ENCODE results near the gene NR2C2. TPM values are rescaled to one million over a fixed set of nuclear protein-coding genes. Genes with fewer than 3 reads are reported as not detected.

The NR2C2 gene
- total and polyA plus RNA-seq, 4 donors: 3.3 to 21.8 (median 14.5) TPM

DNA sequence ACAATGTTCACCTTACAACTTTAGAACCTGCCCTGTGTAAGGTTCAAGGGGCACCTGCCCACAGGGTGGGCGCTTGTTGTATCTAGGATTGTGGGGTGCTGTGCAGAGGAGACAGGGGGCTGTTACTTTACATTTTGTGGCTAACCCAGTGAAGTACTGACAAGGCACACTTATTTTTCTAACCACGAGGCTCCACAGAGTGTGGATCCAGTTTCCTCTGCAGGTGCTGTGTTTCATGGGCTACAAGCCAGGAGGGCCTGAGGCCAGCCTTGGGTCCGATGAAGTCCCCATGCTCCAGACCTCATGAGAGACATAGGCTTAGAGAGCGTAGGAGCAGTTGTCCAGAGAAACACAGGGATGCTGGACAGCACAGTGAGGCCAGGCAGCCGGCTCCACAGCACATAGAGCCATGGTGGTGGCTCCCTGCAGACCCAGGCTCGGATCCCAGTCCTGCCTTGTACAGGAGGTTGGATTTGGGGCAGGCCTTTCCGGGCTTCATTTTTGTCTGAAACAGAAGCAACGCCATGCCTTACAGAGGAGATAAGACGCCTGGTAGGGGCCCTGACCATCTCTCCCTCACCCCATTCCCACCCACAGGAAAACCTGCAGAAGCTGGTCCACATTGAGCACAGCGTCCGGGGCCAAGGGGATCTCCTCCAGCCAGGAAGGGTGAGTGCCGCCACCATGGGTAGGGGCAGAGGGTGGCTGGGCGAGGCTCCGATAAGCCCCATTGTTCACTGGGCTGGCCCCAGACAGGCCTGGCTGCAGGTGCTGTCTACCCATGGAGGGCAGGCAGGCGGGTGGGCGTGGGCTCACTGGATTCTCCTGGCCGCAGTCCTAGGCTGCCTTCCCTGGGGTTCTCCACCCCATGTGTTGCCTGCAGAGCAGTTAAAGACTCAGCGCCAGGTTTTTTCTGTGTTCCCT lies 40.1 kb upstream of the NR2C2 start:
- 85% methylated on average over 18 of the region's 18 CpGs for whole genome bisulfite sequencing
- Histone ChIP-seq H3K4me1 (ENCODE audit: control insufficient read depth in 4 of 4, insufficient read depth in 4 of 4, low read length in 3 of 4) (peaks cover 0 to 7% (median 3%) of the 10 kb centered on the region in 4 donors), H3K27ac (ENCODE audit: low read depth in 1 of 2, low read length in 2 of 2) (no peak overlapping the region), H3K4me3 (ENCODE audit: low read depth in 1 of 3, low read length in 3 of 3) (no peak overlapping the region), H3K27me3 (ENCODE audit: control insufficient read depth in 4 of 4, insufficient read depth in 4 of 4, low read length in 3 of 4) (no peaks in the 10 kb centered on the region), H3K9ac (ENCODE audit: low read depth in 1 of 2, low read length in 2 of 2) (no peak overlapping the region), H3K36me3 (ENCODE audit: control insufficient read depth in 4 of 4, insufficient read depth in 3 of 4, low read depth in 1 of 4, low read length in 3 of 4) (no peaks in the 10 kb centered on the region), H3K9me3 (ENCODE audit: control insufficient read depth in 4 of 4, low read length in 3 of 4) (peaks cover 0 to 5% (median 0%) of the 10 kb centered on the region in 4 donors)
- TF ChIP-seq, protein P1, sequence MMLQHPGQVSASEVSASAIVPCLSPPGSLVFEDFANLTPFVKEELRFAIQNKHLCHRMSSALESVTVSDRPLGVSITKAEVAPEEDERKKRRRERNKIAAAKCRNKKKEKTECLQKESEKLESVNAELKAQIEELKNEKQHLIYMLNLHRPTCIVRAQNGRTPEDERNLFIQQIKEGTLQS (IDR thresholded peaks at IDR 0.05): no peak
- TF ChIP-seq EGR1 (IDR thresholded peaks at IDR 0.05; ENCODE audit: low read depth in 2 of 2): no peak
- no peak for TF ChIP-seq JUND (IDR thresholded peaks at IDR 0.05)
- TF ChIP-seq, protein P2, sequence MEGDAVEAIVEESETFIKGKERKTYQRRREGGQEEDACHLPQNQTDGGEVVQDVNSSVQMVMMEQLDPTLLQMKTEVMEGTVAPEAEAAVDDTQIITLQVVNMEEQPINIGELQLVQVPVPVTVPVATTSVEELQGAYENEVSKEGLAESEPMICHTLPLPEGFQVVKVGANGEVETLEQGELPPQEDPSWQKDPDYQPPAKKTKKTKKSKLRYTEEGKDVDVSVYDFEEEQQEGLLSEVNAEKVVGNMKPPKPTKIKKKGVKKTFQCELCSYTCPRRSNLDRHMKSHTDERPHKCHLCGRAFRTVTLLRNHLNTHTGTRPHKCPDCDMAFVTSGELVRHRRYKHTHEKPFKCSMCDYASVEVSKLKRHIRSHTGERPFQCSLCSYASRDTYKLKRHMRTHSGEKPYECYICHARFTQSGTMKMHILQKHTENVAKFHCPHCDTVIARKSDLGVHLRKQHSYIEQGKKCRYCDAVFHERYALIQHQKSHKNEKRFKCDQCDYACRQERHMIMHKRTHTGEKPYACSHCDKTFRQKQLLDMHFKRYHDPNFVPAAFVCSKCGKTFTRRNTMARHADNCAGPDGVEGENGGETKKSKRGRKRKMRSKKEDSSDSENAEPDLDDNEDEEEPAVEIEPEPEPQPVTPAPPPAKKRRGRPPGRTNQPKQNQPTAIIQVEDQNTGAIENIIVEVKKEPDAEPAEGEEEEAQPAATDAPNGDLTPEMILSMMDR (IDR thresholded peaks at IDR 0.05; ENCODE audit: low read depth, low read length, missing input control): no peak
- TF ChIP-seq, protein P3, sequence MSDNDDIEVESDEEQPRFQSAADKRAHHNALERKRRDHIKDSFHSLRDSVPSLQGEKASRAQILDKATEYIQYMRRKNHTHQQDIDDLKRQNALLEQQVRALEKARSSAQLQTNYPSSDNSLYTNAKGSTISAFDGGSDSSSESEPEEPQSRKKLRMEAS (IDR thresholded peaks at IDR 0.05): no peak
- no peak for TF ChIP-seq FOXA1 (IDR thresholded peaks at IDR 0.05)
- DNase-seq (ENCODE audit: low spot score): no peak

DNA sequence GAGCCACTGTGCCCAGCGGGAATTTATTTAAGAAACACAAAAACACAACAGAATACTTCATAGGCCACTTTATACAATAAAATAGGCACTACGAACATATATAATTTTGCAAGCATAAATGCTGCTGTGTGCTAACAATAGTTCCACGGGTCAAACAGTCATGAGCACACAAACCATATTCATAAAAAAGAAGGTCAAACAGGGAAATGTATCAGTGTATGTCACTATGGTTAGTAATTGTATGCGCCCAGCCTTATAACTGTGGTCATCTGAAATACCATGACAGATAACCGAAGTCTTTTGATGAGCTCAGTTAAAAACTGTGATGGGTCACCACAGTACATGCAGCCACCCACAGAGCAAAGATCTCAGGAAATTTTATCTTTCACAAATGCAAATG lies 38.1 kb upstream of the NR2C2 start:
- no peak overlapping the region for H3K9ac ChIP-seq (ENCODE audit: low read depth in 1 of 2, low read length in 2 of 2)
- WGBS: 81% methylated on average over 5 of the region's 5 CpGs
- H3K27me3 ChIP-seq (ENCODE audit: control insufficient read depth in 4 of 4, insufficient read depth in 4 of 4, low read length in 3 of 4): no peaks in the 10 kb centered on the region

More for the DNA sequence above, 38.1 kb upstream of the NR2C2 start:
- H3K4me1 ChIP-seq (ENCODE audit: control insufficient read depth in 4 of 4, insufficient read depth in 4 of 4, low read length in 3 of 4): peaks cover 1 to 6% (median 3%) of the 10 kb centered on the region in 4 donors
- no peak overlapping the region for H3K4me3 ChIP-seq (ENCODE audit: low read depth in 1 of 3, low read length in 3 of 3)
- TF ChIP-seq HNF4A (conservative IDR thresholded peaks at IDR 0.05): no peak
- no peak for TF ChIP-seq RXRA (IDR thresholded peaks at IDR 0.05)
- no peak for TF ChIP-seq FOXA2 (IDR thresholded peaks at IDR 0.05)
- no peak for TF ChIP-seq GABPA (IDR thresholded peaks at IDR 0.05 in 1 of 2, conservative IDR thresholded peaks at IDR 0.05 in 1 of 2)
- no peak for TF ChIP-seq NR2F2 (IDR thresholded peaks at IDR 0.05)
- TF ChIP-seq, protein P1 (IDR thresholded peaks at IDR 0.05): no peak
- TF ChIP-seq SP1 (IDR thresholded peaks at IDR 0.05): no peak
- no peak for TF ChIP-seq FOXA1 (IDR thresholded peaks at IDR 0.05)
- TF ChIP-seq RAD21 (IDR thresholded peaks at IDR 0.05): no peak
- TF ChIP-seq, protein P4, sequence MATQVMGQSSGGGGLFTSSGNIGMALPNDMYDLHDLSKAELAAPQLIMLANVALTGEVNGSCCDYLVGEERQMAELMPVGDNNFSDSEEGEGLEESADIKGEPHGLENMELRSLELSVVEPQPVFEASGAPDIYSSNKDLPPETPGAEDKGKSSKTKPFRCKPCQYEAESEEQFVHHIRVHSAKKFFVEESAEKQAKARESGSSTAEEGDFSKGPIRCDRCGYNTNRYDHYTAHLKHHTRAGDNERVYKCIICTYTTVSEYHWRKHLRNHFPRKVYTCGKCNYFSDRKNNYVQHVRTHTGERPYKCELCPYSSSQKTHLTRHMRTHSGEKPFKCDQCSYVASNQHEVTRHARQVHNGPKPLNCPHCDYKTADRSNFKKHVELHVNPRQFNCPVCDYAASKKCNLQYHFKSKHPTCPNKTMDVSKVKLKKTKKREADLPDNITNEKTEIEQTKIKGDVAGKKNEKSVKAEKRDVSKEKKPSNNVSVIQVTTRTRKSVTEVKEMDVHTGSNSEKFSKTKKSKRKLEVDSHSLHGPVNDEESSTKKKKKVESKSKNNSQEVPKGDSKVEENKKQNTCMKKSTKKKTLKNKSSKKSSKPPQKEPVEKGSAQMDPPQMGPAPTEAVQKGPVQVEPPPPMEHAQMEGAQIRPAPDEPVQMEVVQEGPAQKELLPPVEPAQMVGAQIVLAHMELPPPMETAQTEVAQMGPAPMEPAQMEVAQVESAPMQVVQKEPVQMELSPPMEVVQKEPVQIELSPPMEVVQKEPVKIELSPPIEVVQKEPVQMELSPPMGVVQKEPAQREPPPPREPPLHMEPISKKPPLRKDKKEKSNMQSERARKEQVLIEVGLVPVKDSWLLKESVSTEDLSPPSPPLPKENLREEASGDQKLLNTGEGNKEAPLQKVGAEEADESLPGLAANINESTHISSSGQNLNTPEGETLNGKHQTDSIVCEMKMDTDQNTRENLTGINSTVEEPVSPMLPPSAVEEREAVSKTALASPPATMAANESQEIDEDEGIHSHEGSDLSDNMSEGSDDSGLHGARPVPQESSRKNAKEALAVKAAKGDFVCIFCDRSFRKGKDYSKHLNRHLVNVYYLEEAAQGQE (IDR thresholded peaks at IDR 0.05): no peak
- TF ChIP-seq, protein P2 (IDR thresholded peaks at IDR 0.05; ENCODE audit: low read depth, low read length, missing input control): no peak
- no peak for TF ChIP-seq EGR1 (IDR thresholded peaks at IDR 0.05; ENCODE audit: low read depth in 2 of 2)
- no peak for TF ChIP-seq TAF1 (conservative IDR thresholded peaks at IDR 0.05)
- TF ChIP-seq JUND (IDR thresholded peaks at IDR 0.05): no peak
- TF ChIP-seq, protein P5, sequence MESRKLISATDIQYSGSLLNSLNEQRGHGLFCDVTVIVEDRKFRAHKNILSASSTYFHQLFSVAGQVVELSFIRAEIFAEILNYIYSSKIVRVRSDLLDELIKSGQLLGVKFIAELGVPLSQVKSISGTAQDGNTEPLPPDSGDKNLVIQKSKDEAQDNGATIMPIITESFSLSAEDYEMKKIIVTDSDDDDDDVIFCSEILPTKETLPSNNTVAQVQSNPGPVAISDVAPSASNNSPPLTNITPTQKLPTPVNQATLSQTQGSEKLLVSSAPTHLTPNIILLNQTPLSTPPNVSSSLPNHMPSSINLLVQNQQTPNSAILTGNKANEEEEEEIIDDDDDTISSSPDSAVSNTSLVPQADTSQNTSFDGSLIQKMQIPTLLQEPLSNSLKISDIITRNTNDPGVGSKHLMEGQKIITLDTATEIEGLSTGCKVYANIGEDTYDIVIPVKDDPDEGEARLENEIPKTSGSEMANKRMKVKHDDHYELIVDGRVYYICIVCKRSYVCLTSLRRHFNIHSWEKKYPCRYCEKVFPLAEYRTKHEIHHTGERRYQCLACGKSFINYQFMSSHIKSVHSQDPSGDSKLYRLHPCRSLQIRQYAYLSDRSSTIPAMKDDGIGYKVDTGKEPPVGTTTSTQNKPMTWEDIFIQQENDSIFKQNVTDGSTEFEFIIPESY (IDR thresholded peaks at IDR 0.05): no peak
- no peak for TF ChIP-seq HNF4G (IDR thresholded peaks at IDR 0.05)
- no peak overlapping the region for H3K27ac ChIP-seq (ENCODE audit: low read depth in 1 of 2, low read length in 2 of 2)
- H3K9me3 ChIP-seq (ENCODE audit: control insufficient read depth in 4 of 4, low read length in 3 of 4): peaks cover 0 to 5% (median 0%) of the 10 kb centered on the region in 4 donors
- H3K36me3 ChIP-seq (ENCODE audit: control insufficient read depth in 4 of 4, insufficient read depth in 3 of 4, low read depth in 1 of 4, low read length in 3 of 4): no peaks in the 10 kb centered on the region
- no peak for DNase-seq (ENCODE audit: low spot score)
